ENCODE results near the gene LDLRAD4.

The LDLRAD4 gene

DNA sequence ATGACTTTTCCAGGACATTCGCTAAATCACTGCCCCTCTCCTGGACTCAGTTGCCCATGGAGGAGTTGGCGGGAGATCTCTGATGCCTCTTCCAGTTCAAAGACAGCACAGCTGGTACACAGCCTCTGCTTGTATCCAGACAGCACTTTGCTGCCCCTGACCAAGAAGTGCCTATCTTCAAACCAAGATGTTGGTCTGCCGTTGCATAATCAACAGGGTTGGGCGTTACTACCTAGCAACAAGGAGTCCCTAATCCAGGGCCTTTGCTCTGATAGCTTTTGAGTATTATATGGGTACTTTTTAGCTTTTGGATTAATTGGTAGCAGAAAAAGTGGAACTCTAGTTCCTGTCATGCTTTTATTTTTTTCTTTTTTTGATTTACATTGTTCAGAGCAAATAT is 341.2 kb downstream of the LDLRAD4 start:
- DNase-seq (ENCODE audit: low read depth in 1 of 2, low spot score in 1 of 2): no peak

DNA sequence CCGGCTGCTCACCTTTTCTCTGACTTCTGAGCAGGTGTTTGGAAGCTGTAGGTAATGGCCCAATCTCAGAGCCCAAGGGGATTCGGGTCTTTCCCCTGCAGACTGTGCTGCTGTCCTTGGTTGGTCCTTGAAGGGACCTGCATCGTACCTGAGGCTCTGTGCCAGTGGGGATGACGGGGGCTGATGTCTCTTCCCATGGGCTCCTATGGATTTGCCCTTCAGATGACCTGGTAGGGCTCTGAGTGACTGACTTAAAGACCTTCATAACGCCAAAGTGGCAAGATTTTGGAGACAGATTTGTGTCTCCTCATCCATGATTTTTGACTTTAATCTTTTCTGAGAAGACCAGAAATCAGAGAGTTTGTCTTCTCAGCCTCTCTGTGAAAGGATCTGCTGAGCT is 341.7 kb downstream of the LDLRAD4 start:
- no peak for DNase-seq (ENCODE audit: low read depth in 1 of 2, low spot score in 1 of 2)

DNA sequence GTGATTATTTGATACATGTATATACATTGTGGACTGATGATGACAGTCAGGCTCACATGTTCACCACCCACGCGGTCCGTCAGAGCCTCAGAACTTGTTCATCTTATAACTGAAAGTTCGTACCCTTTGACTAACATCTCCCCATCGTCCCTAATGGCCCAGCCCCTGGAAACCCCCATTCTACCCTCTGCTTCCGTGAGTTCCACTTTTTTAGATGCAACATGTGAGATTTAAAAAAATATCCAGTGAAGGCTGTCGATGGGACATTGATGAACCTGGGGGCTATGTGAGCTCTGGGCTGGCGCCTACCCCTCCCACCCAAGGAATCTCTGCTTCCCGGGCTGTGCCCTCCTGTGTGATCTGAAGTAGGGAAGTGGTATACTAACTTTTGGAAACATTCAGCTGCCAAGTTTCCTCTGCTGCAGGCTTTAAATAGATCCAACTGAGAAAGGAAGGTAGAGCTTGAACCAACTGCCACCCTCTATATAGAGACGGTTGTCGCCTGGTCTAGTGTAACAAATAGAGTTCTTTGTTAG is 344.0 kb downstream of the LDLRAD4 start:
- DNase-seq (ENCODE audit: low read depth in 1 of 2, low spot score in 1 of 2): peak in 1 of 2 donors; percentile 59

DNA sequence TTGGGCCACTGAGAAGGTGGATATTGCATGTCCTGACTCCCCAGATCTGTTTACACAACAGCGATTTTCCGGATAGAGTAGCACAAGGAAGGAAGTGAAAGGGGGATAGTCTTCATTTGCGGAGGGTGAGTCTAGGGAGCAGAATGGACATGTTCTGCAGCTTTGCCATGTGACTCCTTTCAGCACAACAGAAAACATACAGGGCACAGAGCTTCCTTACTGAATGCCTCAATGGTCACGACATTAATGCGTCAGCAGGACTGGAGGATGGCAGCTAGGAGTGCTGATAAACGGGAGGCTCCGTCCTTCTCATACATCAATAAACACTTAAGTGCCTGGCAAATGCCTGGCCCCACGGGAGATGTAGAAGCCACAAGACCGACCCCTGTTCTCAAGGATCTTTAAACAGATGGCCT is 344.8 kb downstream of the LDLRAD4 start:
- no peak for DNase-seq (ENCODE audit: low read depth in 1 of 2, low spot score in 1 of 2)

DNA sequence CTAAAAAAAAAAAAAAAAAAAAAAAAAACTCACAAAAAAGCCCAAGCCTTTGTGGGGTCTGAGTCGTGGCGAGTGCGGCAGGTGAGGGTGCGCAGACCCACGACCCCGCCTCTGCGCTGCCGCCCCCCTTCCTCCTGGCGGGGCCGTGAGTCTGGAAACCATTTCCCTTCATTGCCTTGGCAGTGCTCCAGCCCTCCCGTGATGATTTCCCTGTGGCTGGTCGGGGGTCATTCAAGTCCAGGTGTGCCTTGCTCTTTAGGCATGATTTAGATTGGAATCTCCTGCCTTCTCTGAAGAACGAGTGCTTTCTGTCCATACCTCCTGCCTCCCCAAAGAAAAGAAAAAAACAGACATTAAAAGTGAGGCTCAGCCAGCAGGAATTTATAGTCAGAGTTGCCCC is 346.0 kb downstream of the LDLRAD4 start:
- DNase-seq (ENCODE audit: low read depth in 1 of 2, low spot score in 1 of 2): no peak

DNA sequence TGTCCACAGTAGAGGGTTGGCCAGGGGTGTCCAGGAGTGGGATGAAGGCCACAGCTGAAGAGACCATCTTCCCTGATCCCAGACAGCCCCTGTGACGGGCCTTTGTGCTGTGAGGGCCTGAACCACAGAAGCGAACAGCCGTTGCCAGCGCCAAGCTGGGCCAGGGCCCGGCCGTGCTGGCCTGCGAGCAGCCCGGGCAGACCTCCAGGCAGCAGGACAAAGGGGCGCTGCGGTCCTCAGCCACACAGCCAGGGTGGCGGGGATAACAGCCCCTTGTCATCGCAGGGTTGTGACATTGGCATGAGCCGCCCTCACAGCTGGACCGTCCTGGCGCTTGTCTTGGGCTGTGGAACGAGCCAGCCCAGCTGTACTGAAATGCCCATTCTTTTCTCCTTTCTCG is 346.7 kb downstream of the LDLRAD4 start:
- DNase-seq (ENCODE audit: low read depth in 1 of 2, low spot score in 1 of 2): no peak

DNA sequence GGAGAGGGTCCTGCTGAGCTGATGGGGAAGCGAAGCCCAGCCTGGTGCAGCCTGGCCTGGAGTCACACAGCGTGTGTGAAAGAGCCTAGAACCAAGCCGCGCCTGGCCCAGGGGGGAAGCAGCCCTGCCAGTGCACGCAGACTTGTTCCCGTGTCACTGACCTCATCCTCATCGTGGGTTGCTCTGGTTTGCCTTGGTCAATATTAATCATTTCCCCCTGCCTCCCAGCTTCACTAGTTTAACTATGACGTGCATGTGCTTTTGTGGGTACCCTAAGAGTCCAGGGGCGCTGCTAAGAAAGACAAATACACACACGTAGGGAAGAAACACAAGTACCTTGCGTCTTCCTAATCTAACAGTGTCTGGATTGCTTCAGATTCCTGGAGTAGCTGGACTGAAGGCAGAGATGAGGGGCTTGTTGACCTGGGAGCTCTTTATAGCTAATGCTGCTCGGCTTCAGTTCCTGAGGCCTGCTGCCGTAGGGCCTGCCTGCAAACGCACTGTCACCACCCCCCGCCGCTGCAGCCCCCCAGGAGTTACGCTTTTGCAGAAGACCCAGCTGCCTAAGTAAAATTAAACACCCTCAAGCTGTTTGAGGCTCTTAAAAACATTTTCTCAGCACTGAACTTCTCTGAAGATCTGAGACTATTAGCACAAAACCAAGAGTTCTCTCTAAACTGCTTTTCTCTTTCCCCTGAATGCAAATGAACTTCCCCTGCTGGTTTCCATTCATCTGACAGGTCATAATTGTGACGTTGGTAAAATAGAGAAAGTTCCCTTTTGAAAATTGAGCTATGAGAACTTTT is 348.6 kb downstream of the LDLRAD4 start:
- DNase-seq (ENCODE audit: low read depth in 1 of 2, low spot score in 1 of 2): no peak

DNA sequence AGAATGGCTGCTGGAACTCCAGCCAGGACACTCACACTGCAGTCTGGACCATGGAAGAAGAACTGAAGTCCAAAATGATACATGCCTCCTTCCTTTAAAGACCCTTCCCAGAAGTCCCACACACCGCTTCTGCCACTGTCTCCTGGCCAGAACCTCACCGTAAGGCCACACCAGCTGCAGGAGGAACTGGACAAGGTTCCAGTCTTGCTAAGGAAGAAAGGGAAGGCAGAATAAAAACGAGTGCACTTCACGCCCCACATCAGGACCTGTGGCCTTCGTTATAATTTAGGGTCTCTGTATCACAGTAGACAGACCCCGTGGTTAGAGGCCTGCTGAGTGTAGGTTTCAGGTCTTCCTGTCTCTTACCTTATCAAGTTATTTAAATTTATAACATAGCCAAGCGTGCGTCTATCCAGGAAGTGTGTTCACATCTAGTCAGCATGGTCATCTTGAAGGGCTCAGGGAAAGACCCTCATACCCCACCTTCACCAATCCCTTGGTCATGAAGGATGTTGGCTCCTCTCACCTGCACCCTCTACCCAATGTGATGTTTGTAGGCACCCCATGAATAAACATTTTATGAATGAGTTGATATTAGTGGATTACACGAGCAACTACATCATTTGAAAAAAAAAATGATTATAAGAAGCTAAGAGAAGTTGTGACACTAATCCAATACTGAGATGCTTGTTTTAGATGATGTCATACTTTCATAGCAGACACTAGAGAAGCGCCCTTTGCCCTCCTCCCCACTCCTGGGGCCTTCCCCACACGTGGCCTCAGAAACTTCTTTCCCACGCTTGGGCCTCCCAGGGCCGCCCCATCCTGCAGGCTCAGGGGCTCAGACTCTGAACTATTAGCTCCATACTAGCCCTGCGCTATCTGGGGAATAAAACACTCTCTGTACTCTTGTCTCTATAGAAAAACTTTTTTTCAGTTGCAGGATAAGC is 350.2 kb downstream of the LDLRAD4 start:
- no peak for DNase-seq (ENCODE audit: low read depth in 1 of 2, low spot score in 1 of 2)

DNA sequence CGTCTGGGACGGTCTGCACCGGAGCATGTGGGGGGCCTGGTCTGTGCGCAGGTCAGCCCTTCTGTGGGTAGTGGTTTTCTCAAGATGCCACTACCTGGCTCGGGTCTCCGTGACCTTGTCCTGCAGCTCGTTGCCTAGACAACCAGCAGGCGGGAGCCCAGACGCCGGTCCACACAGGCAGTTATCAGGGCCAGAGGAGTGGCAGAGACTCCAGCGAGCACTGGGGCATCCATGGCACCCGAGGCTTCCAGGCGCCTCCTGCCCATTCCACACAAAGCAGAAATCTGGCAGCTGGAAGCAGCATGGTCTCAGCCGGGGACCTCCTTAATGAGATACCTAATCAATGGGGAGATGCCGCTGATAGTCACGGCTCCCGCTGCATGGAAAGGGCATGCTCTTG is 351.7 kb downstream of the LDLRAD4 start:
- DNase-seq (ENCODE audit: low read depth in 1 of 2, low spot score in 1 of 2): no peak

DNA sequence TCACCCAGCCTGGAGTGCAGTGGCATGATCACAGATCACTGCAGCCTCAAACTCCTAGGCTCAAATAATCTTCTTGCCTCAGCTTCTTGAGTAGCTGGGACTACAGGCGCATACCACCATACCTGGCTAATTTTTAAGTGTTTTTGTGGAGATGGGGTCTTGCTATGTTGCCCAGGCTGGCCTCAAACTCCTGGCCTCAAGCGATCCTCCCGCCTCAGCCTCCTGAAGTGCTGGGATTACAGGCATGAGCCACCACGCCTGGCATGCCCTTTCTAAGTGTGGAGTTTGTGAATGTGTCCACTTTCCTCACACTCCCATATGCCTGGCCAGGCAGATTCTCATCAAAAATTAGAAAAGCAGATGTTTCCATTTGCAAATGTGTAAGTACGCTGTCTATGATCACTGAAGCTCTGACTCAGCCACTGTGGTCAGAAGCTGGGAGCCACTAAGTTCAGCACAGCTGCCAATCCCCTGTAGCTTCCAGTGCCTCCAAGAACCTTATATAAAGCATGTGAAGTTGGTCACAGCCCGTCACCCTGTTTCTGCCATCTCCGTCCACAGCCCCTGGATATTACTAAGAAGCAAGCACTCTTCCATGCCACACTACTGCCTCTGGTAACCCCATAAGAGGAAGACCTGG is 352.4 kb downstream of the LDLRAD4 start:
- no peak for DNase-seq (ENCODE audit: low read depth in 1 of 2, low spot score in 1 of 2)

DNA sequence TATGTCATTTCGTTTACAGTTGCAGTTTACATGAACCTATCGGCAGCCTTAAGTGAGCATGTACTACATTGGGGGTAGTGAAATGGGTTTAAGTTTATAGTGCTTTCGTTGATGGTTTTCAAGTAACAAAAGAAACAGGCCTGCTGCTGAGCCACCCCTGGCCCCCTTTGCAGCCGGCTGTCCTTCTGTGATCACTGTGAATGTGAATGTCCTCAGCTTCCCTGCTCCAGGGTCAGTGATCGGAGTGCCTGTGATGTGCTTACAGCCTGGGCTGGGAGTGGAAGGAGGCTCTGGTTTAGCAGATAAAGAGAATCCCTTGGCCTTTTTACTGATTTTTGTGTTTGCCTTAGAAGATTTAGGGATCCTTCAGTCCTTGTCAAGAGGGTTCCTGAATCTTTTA is 353.6 kb downstream of the LDLRAD4 start:
- DNase-seq (ENCODE audit: low read depth in 1 of 2, low spot score in 1 of 2): no peak

DNA sequence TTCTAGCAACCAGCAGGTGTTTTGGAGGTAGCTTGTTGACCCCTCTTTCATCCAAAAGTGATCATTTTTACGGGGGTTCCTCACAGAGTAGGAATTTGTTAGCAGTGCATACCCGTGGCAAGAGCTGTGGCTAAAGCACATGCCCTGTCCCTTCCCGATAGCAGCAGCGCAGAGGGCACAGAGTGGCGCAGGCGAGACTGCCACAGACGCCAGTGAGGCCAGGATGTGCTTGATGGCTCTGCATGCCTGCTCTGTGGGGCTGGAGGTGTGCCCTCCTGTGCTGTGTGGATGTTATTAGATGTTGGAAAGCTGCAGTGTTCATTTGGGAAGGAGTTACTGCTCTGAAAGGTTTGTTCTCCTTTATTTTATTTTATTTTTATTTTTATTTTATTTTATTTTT is 354.2 kb downstream of the LDLRAD4 start:
- no peak for DNase-seq (ENCODE audit: low read depth in 1 of 2, low spot score in 1 of 2)

DNA sequence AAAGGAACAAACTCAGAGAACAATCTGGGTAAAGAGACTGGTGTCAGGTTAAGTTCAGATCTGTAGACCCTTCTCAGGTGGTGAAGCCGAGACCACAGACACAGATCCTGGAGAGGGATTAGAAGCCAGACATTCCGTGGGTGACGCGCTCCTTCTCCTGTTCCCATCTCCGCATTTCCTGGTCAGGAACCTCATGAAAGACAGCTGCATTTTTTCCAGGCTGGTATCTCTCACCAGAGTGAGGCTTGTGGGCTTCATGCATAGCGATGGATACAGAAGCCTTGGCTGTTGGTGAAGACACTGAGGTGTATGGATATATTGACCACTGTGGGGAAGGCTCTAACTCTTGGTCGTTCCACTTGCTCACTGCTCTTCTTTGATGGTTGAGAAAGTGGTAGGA is 355.2 kb downstream of the LDLRAD4 start:
- DNase-seq (ENCODE audit: low read depth in 1 of 2, low spot score in 1 of 2): no peak

DNA sequence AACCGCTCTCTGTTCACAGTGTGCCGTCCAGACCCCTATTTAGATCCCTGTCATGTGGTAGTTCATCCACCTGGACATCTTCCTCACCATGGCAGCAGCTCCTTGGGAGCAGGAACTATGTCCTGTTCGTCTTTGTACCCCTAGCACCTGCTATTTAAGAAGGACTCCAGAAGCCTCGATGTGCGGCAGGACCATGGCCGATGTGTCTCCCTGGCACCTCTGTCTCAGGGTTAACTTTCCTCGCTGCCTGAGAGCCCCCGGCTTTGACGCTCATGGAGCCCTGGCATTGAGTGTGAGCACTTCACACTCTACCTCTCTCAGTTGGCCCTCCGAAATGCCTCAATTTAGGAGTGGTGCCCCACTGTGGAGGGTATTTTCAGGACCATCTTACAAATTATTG is 355.8 kb downstream of the LDLRAD4 start:
- no peak for DNase-seq (ENCODE audit: low read depth in 1 of 2, low spot score in 1 of 2)

DNA sequence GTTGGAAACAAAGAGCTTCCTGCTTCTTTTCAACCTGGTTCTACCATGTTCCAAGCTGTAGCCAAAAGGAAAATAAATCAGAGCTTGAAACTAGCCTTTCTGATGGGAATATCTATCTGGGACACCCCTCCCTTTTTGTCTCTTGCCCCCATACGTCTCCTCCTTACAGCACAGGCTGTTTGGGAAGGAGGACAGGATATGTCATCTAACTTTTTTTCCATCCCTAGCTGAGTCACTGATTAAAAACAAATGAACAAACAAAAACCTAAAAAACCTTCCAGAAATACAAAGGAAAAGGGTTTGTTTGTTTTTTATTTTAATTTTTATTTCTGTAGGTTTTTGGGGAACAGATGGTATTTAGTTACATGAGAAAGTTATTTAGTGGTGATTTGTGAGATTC is 356.2 kb downstream of the LDLRAD4 start:
- no peak for DNase-seq (ENCODE audit: low read depth in 1 of 2, low spot score in 1 of 2)

DNA sequence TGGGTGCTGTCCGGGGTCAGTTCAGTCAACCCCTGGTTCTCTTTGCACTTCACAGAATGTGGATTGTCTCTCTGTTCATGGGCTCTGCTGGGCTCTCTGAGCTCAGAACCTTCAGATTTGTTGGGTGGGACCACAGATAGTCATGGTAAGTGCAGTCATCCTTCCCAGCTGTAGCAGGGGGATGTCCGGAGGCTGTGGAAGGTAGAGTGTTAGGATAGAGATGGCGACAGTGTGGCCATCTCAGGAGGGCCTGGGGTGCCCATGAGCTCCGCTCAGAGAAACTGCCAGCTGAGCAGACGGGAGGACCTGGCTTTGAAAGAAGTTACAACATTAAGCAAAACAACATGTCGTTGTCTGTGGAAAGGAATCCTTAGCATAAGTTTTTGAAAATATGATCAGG is 358.0 kb downstream of the LDLRAD4 start:
- DNase-seq (ENCODE audit: low read depth in 1 of 2, low spot score in 1 of 2): no peak

DNA sequence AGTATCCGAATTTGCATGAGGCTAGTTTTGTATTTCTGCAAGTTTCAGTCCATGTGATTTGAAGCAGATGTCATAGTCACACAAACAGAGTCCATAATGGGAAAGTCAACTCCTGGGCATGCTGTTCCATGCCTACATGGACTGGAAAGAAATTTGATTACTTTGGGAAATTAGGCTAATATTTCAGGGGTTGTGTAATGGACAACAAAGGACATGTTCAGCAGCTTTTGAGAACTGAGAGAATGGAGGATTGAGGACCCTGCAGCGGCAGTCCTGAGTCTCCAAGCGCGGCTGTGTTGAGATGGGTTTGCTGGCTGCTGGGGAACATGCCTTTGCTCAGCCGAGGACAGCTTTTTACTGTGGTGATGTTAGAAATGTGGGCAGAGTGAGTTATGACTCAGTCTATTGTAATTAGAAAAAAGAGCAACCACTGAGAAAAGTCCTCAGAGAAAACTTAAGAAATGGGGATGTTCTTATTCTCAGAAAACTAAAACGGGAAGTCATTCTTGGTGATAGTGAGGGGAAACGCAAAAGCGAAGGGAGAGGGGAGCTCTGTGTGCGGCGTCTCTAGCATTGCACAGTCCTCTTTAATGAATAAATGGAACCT is 358.6 kb downstream of the LDLRAD4 start:
- DNase-seq (ENCODE audit: low read depth in 1 of 2, low spot score in 1 of 2): no peak

DNA sequence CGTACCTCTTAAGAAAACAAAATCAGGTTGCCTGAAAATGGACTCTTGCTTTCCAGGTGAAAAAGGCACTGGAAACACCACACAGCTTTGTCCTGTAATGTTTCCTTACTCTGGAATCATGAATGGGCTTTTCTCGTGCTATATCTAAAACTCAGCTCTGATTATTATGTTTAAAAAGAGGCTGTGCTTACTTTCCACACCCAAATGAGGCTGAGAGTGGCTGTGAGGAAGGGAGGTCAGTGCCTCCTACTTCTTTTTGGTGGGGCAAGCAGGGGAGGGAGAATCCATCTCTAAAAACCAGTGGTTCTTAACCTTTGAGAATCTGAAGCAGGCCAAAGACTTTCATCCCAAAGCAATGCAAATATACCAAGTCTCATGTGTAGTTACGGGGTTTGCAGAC is 359.2 kb downstream of the LDLRAD4 start:
- DNase-seq (ENCODE audit: low read depth in 1 of 2, low spot score in 1 of 2): no peak

DNA sequence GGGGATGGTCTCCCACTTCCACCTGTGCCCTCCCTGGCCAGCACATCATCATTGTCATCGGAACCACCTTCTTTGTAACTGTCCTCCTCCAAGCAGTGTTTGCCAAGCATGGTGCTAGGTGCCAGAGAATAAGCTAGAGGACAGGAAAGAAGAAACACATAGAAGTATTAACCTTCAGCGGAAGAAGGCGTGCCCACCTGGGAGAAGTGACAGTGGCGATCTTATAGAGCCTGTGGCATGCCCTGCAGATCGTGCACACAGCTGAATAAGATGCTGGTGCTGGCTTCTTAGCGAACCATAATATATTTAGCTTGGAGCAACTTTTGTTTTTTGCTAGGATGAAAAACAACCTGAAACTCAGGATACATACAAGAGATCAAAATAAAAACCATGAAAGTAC is 359.8 kb downstream of the LDLRAD4 start:
- DNase-seq (ENCODE audit: low read depth in 1 of 2, low spot score in 1 of 2): no peak

DNA sequence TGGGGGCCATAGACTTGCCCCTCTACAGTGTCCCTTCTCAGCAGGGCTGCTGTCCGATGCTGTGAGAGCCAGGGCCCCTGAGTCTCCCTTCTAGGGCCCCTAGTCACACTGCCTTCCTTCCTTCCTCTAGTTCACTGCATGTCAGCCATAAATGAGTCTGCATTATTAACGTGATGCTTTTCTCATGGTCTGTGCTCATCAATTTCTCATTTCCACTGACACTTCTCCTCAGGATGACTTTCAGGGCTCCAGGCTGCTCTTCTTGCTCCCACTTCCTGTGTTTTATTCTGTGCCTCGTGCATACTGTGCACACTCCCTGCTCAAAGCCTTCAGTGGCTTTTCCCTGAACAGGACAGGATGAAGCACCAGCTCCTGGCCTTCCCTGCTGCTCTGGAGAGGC is 361.3 kb downstream of the LDLRAD4 start:
- DNase-seq (ENCODE audit: low read depth in 1 of 2, low spot score in 1 of 2): no peak

DNA sequence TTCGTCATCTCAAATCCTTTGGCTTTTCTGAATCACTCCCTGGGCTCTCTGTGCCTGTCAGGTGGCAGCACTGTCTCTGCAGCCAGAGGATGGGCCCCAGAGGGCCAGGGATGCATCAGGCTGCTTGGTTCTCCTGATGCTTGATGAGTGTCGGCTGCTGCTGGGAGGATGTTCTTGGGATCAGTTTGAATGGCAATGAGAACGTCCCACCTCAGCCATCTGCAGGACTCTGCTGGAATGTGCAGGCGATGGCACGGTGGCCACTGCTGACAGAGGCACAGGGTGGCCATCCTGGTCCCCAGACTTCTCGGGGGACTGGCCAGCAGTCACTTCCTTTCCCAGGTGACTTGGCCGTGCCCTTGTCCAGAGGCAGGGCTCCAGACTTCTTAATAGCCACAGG is 361.8 kb downstream of the LDLRAD4 start:
- DNase-seq (ENCODE audit: low read depth in 1 of 2, low spot score in 1 of 2): no peak
